Mesothelial cell of epicardium (in vitro differentiated cells): Measurements from ENCODE around the gene XDH. TPM values are rescaled to one million over a fixed set of nuclear protein-coding genes. Genes with fewer than 3 reads are reported as not detected.

Source experiments
- DNase-seq, 2 experiments: peaks; one replicate each; pipeline ENCODE4 v3.0.0; 2021; ENCODE audit warnings: low spot score in 2 of 2; ENCODE audit not compliant: unreplicated experiment in 2 of 2
- H3K27ac Mint-ChIP-seq: 2 replicates; pipeline ENCODE4 v1.8.0; 2021; ENCODE audit warnings: mixed read lengths
- H3K27me3 Mint-ChIP-seq: 2 replicates; pipeline ENCODE4 v1.8.0; 2021; ENCODE audit warnings: low read depth, mixed read lengths
- H3K36me3 Mint-ChIP-seq: 2 replicates; pipeline ENCODE4 v1.8.0; 2021; ENCODE audit warnings: mixed read lengths
- H3K4me1 Mint-ChIP-seq: 2 replicates; pipeline ENCODE4 v1.8.0; 2021; ENCODE audit warnings: mixed read lengths
- H3K4me3 Mint-ChIP-seq: 2 replicates; pipeline ENCODE4 v1.8.0; 2021; ENCODE audit warnings: mild to moderate bottlenecking, moderate library complexity, mixed read lengths
- H3K9me3 Mint-ChIP-seq: 2 replicates; pipeline ENCODE4 v1.8.0; 2021; ENCODE audit warnings: mixed read lengths
- CTCF ChIP-seq: fragments of 200-600 bp; sonication (generic); IDR thresholded peaks from one replicate; pipeline ENCODE4 v1.5.0; 2021; ENCODE audit warnings: antibody characterized with exemption; ENCODE audit not compliant: unreplicated experiment
- total RNA-seq: library from RNA; stranded (reverse); gene quantifications from 3 replicates; pipeline ENCODE4 v1.2.1, GENCODE V29; 2021

The XDH gene
- total RNA-seq, 1 donor from 2014 or later, result 3.9 TPM

GRCh38 chr2:31428001-31428418 lies 13.5 kb upstream of the XDH start:
- no peak for TF ChIP-seq CTCF
- no peak overlapping the region for H3K4me3 Mint-ChIP-seq
- no peaks in the 10 kb centered on the region for H3K36me3 Mint-ChIP-seq
- H3K27ac Mint-ChIP-seq, result no peak overlapping the region
- no peaks in the 10 kb centered on the region for H3K4me1 Mint-ChIP-seq
- DNase-seq, result no peak
- peaks cover 9% of the 10 kb centered on the region for H3K9me3 Mint-ChIP-seq
- peaks cover 3% of the 10 kb centered on the region for H3K27me3 Mint-ChIP-seq

- H3K9me3 Mint-ChIP-seq, result peaks cover 9% of the 10 kb centered on the region
- peaks cover under 1% of the 10 kb centered on the region for H3K4me1 Mint-ChIP-seq
- TF ChIP-seq CTCF, result no peak
- H3K27ac Mint-ChIP-seq, result no peak overlapping the region
- peaks cover 3% of the 10 kb centered on the region for H3K27me3 Mint-ChIP-seq
- H3K36me3 Mint-ChIP-seq, result no peaks in the 10 kb centered on the region
- no peak for DNase-seq
- H3K4me3 Mint-ChIP-seq, result no peak overlapping the region
Measured at GRCh38 chr2:31426096-31426495, 11.6 kb upstream of the XDH start.

GRCh38 chr2:31421634-31422033 lies 7.1 kb upstream of the XDH start:
- peaks cover 3% of the 10 kb centered on the region for H3K27me3 Mint-ChIP-seq
- H3K4me1 Mint-ChIP-seq, result peaks cover 5% of the 10 kb centered on the region
- H3K4me3 Mint-ChIP-seq, result no peak overlapping the region
- H3K27ac Mint-ChIP-seq, result no peak overlapping the region
- TF ChIP-seq CTCF, result no peak
- peaks cover 2% of the 10 kb centered on the region for H3K36me3 Mint-ChIP-seq
- no peak for DNase-seq
- peaks cover 28% of the 10 kb centered on the region for H3K9me3 Mint-ChIP-seq

GRCh38 chr2:31420936-31421335 lies 6.4 kb upstream of the XDH start:
- Mint-ChIP-seq H3K27ac (no peak overlapping the region), H3K9me3 (peaks cover 28% of the 10 kb centered on the region), H3K4me1 (peaks cover 5% of the 10 kb centered on the region), H3K27me3 (peaks cover 4% of the 10 kb centered on the region), H3K36me3 (peaks cover 2% of the 10 kb centered on the region), H3K4me3 (no peak overlapping the region)
- no peak for TF ChIP-seq CTCF
- no peak for DNase-seq

- Mint-ChIP-seq H3K4me1 (peaks cover 5% of the 10 kb centered on the region), H3K36me3 (peaks cover 2% of the 10 kb centered on the region), H3K27ac (no peak overlapping the region), H3K9me3 (peaks cover 28% of the 10 kb centered on the region), H3K27me3 (peaks cover 17% of the 10 kb centered on the region), H3K4me3 (no peak overlapping the region)
- no peak for DNase-seq
- no peak for TF ChIP-seq CTCF
Measured at GRCh38 chr2:31419386-31419785, 4.8 kb upstream of the XDH start.

- Mint-ChIP-seq H3K4me1 (no peaks in the 10 kb centered on the region), H3K9me3 (peaks cover 18% of the 10 kb centered on the region), H3K4me3 (no peak overlapping the region), H3K27ac (no peak overlapping the region), H3K27me3 (peaks cover 25% of the 10 kb centered on the region), H3K36me3 (peaks cover 2% of the 10 kb centered on the region)
- no peak for TF ChIP-seq CTCF
- no peak for DNase-seq
Measured at GRCh38 chr2:31415421-31415820, 879 bp upstream of the XDH start.
